ENCODE results near the gene CDH22. TPM values are rescaled to one million over a fixed set of nuclear protein-coding genes. Genes with fewer than 3 reads are reported as not detected.
A peak's percentile ranks its signal among the peaks of the same experiment; 100 is the strongest.

The CDH22 gene
- total RNA-seq, 1 donor from 2014 or later = 0.09 TPM

GRCh38 chr20:46332373-46333160 lies 24.3 kb upstream of the CDH22 start:
- no peaks in the 10 kb centered on the region for H3K9me3 Mint-ChIP-seq

DNA sequence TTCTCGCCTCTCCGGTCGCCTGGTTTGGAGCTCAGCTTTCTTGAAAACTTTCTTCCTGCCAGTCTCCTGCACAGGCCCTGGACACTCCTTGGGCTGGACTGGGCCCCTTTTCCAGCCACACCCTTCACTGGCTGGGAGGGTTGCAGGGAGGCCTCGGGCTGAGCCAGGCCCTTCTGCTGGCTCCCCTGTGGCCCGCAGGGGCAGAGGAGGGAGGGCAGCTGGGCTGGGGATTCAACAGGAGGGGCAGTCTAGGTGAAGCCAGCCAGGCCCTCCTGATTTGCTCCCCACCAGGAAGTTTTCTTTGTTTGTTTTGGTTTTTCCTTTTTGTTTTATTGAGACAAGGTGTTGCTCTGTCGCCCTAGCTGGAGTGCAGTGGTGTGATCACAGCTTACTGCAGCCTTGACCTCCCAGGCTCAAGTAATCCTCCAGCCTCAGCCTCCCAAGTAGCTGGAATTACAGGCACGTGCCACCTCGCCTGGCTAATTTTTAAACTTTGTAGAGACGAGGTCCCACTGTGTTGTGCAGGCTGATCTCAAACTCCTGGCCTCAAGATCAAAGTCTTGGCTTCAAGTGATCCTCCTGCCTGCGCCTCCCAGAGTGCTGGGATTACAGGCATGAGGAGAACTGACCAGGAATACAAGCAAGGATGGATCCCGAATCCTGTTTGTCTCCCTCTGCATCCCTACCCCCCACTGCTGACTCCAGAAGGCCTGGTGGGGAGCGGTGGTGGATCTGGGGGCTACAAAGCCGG lies 23.5 kb upstream of the CDH22 start:
- Mint-ChIP-seq H3K4me3 (no peak overlapping the region), H3K9me3 (no peaks in the 10 kb centered on the region), H3K4me1 (peaks cover 7% of the 10 kb centered on the region), H3K36me3 (ENCODE audit: low read depth) (no peaks in the 10 kb centered on the region), H3K27ac (ENCODE audit: unreplicated experiment) (no peak overlapping the region), H3K27me3 (ENCODE audit: low read depth) (no peaks in the 10 kb centered on the region)
- no peak for DNase-seq (ENCODE audit: low read depth, low spot score)
- TF ChIP-seq, protein P1, sequence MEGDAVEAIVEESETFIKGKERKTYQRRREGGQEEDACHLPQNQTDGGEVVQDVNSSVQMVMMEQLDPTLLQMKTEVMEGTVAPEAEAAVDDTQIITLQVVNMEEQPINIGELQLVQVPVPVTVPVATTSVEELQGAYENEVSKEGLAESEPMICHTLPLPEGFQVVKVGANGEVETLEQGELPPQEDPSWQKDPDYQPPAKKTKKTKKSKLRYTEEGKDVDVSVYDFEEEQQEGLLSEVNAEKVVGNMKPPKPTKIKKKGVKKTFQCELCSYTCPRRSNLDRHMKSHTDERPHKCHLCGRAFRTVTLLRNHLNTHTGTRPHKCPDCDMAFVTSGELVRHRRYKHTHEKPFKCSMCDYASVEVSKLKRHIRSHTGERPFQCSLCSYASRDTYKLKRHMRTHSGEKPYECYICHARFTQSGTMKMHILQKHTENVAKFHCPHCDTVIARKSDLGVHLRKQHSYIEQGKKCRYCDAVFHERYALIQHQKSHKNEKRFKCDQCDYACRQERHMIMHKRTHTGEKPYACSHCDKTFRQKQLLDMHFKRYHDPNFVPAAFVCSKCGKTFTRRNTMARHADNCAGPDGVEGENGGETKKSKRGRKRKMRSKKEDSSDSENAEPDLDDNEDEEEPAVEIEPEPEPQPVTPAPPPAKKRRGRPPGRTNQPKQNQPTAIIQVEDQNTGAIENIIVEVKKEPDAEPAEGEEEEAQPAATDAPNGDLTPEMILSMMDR (conservative IDR thresholded peaks at IDR 0.05) = no peak

More at GRCh38 chr20:46332373-46333160, 24.3 kb upstream of the CDH22 start:
- TF ChIP-seq, protein P1 (conservative IDR thresholded peaks at IDR 0.05) = no peak
- Mint-ChIP-seq H3K36me3 (ENCODE audit: low read depth) (no peaks in the 10 kb centered on the region), H3K27ac (ENCODE audit: unreplicated experiment) (peak overlapping the region; percentile 81), H3K4me3 (no peak overlapping the region), H3K4me1 (peaks cover 7% of the 10 kb centered on the region), H3K27me3 (ENCODE audit: low read depth) (no peaks in the 10 kb centered on the region)
- DNase-seq (ENCODE audit: low read depth, low spot score) = no peak

DNA sequence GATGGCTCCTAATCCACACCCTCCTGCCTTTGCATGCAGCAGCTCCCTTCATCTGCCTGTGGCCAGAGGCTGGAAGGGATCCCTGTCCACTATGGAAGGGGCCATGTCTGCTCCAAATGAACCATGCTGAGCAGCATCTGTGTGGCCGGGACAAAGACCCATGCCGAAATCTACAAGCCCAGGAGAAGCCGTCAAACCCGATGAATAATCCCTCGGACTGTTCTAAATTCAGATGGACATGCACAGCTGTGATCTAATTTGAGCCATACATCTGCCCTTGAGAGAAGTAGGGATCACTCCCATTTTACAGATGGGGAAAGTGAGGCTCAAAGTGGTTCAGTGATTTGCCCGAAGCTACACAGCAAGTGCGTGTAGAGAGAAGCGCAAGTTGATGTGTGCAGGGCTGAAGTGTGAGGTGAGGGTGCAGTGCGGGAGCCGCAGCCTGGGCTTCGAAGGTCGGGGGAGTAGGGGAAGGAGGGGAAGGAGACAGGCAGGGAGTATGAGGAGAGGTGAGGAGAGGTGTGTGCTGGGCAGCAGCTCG lies 22.6 kb upstream of the CDH22 start:
- peaks cover 7% of the 10 kb centered on the region for H3K4me1 Mint-ChIP-seq

DNA sequence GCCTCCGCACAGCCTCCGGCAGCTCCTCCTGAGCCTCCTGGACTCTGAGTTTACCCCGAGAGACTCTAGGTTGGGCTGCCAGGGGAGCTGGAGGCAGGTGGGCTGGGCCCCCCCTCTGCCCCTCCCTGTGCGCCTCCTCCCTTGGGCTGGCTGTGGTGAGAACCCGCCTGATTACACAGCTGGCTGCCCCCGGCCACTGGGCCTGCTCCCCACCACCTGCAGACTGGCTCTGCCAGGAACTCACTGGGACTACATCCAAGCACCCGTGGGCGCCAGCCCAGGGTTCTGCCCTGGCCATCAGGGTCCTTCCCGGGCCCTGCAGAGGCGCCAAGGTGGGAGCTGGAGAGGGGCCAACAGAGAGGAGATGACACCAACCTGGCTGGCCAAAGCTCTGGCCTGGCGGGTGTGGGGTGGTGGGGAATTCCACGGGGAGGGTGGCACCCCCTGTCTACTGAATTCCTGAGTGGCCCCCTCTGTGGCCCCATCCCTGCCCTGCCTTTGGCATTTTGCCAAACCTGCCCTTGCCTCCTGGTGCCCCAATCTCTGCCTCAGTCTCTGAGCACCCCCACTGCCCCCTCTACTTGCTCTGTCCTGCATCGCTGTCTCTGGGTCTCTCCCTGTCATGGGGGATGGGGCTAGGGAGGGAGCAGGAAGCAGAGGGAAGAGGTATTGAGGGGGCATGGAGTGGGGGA lies 21.9 kb upstream of the CDH22 start:
- H3K27ac Mint-ChIP-seq (ENCODE audit: unreplicated experiment) = no peak overlapping the region
- H3K9me3 Mint-ChIP-seq = no peaks in the 10 kb centered on the region
- no peaks in the 10 kb centered on the region for H3K36me3 Mint-ChIP-seq (ENCODE audit: low read depth)
- peaks cover 7% of the 10 kb centered on the region for H3K4me1 Mint-ChIP-seq
- TF ChIP-seq, protein P1 (conservative IDR thresholded peaks at IDR 0.05) = no peak
- no peak for DNase-seq (ENCODE audit: low read depth, low spot score)
- no peak overlapping the region for H3K4me3 Mint-ChIP-seq
- no peaks in the 10 kb centered on the region for H3K27me3 Mint-ChIP-seq (ENCODE audit: low read depth)

More for the DNA sequence above, 22.6 kb upstream of the CDH22 start:
- H3K4me3 Mint-ChIP-seq = no peak overlapping the region
- DNase-seq (ENCODE audit: low read depth, low spot score) = no peak
- H3K27me3 Mint-ChIP-seq (ENCODE audit: low read depth) = no peaks in the 10 kb centered on the region
- H3K9me3 Mint-ChIP-seq = no peaks in the 10 kb centered on the region
- no peak overlapping the region for H3K27ac Mint-ChIP-seq (ENCODE audit: unreplicated experiment)
- no peaks in the 10 kb centered on the region for H3K36me3 Mint-ChIP-seq (ENCODE audit: low read depth)
- TF ChIP-seq, protein P1 (conservative IDR thresholded peaks at IDR 0.05) = no peak

- no peak for DNase-seq (ENCODE audit: low read depth, low spot score)
- no peak overlapping the region for H3K27ac Mint-ChIP-seq (ENCODE audit: unreplicated experiment)
- H3K4me3 Mint-ChIP-seq = no peak overlapping the region
Measured at GRCh38 chr20:46328200-46328882, 20.0 kb upstream of the CDH22 start.

More at GRCh38 chr20:46328200-46328882, 20.0 kb upstream of the CDH22 start:
- Mint-ChIP-seq H3K9me3 (no peaks in the 10 kb centered on the region), H3K27me3 (ENCODE audit: low read depth) (peaks cover 3% of the 10 kb centered on the region), H3K4me1 (peaks cover 4% of the 10 kb centered on the region), H3K36me3 (ENCODE audit: low read depth) (no peaks in the 10 kb centered on the region)
- TF ChIP-seq, protein P1 (conservative IDR thresholded peaks at IDR 0.05) = no peak

Data from neural crest cell (in vitro differentiated cells).